ENCODE results near the gene EPX.

The EPX gene

DNA sequence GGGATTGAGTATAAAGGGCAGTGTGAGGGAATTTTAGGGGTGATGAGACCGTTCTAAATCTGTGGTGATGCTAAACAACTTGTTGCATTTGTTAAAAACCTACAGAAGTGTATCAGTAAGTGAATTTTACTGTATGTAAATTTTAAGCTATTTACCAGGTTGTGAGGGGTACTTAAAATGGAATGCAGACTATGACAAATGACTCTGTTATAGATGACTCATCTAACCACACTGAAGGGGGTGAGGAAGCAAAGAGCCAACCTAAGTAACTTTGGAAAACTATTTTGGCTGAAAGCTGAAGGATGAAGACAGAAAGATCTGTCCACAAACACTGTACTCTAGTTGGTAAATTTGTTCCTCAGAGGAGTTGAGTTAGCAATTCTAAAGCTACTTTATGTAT is 31.8 kb downstream of the EPX start:
- TF ChIP-seq ZFX (IDR thresholded peaks at IDR 0.05; ENCODE audit: borderline replicate concordance) = no peak
- TF ChIP-seq, protein P1, sequence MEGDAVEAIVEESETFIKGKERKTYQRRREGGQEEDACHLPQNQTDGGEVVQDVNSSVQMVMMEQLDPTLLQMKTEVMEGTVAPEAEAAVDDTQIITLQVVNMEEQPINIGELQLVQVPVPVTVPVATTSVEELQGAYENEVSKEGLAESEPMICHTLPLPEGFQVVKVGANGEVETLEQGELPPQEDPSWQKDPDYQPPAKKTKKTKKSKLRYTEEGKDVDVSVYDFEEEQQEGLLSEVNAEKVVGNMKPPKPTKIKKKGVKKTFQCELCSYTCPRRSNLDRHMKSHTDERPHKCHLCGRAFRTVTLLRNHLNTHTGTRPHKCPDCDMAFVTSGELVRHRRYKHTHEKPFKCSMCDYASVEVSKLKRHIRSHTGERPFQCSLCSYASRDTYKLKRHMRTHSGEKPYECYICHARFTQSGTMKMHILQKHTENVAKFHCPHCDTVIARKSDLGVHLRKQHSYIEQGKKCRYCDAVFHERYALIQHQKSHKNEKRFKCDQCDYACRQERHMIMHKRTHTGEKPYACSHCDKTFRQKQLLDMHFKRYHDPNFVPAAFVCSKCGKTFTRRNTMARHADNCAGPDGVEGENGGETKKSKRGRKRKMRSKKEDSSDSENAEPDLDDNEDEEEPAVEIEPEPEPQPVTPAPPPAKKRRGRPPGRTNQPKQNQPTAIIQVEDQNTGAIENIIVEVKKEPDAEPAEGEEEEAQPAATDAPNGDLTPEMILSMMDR (IDR thresholded peaks at IDR 0.05) = no peak
- H3K27ac ChIP-seq = no peak overlapping the region

- TF ChIP-seq, protein P1 (IDR thresholded peaks at IDR 0.05) = no peak
- H3K27ac ChIP-seq = no peak overlapping the region
These were observed 35.2 kb downstream of the EPX start for GRCh38 chr17:58227733-58228132.

DNA sequence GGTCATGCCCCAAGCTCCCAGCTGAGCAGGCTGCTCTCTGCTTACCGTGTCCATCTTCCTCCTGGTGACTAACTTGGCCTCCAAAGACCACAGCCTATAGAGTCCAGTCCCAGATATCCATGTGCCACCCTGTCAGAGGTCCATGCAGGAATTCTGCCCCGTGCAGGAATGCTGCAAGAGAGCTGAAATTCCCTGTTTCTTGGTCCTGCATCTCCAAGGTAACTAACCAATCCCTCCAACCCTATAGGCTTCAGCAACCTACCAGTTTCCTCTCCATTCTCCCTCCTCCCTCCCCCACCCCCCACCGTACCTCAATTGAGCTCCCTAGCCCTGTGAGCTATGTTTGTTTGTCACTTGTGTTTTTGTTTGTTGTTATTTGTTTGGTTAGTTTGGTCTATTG is 36.2 kb downstream of the EPX start:
- TF ChIP-seq ZFX (IDR thresholded peaks at IDR 0.05; ENCODE audit: borderline replicate concordance) = no peak
- TF ChIP-seq, protein P1 (IDR thresholded peaks at IDR 0.05) = no peak
- no peak overlapping the region for H3K27ac ChIP-seq

DNA sequence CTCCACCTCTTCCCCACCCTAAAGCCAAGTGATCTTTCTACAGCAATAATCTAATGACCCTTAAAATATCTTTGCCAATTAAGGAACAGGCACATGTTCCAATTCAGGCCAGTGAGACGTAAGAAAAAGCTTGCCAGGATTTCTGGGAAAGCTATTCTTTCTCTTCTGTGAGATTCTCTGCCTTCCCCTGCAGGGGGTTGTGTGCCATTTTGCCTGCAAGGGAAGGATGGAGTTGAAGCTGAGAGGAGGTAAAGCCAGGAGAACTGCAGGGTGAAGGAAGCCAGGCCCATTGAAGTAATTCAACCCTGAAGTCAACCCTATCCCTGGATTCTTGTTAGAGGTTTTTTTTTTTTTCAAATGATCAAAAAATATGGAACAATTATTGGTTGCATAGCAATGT is 36.9 kb downstream of the EPX start:
- TF ChIP-seq, protein P1 (IDR thresholded peaks at IDR 0.05) = no peak
- TF ChIP-seq ZFX (IDR thresholded peaks at IDR 0.05; ENCODE audit: borderline replicate concordance) = no peak
- no peak overlapping the region for H3K27ac ChIP-seq

GRCh38 chr17:58229881-58230280 is 37.4 kb downstream of the EPX start:
- TF ChIP-seq, protein P1 (IDR thresholded peaks at IDR 0.05) = no peak
- TF ChIP-seq ZFX (IDR thresholded peaks at IDR 0.05; ENCODE audit: borderline replicate concordance) = no peak
- H3K27ac ChIP-seq = no peak overlapping the region

DNA sequence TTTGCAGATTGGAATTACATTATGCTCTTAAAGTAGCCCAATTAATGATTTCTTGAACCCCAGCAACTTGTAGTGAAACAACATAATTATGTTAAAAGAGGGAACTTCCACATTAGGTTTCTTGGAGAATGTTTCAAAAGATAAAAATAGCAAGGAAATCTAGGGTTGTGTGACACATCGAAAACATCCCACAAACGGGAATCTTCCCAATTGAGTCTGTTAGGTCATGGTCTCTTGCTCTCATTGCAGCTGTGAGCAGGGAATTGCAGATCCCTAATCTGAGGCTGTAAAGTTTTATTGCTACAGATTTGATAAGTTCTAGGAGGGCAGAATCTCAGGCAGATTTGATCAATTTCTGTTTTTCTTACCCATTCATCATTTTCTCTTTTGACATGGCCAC is 39.1 kb downstream of the EPX start:
- TF ChIP-seq ZFX (IDR thresholded peaks at IDR 0.05; ENCODE audit: borderline replicate concordance) = no peak
- TF ChIP-seq, protein P1 (IDR thresholded peaks at IDR 0.05) = no peak

GRCh38 chr17:58232707-58233156 is 40.2 kb downstream of the EPX start:
- TF ChIP-seq ZFX (IDR thresholded peaks at IDR 0.05; ENCODE audit: borderline replicate concordance) = no peak
- TF ChIP-seq, protein P1 (IDR thresholded peaks at IDR 0.05) = no peak
- no peak overlapping the region for H3K27ac ChIP-seq

More for the DNA sequence above, 39.1 kb downstream of the EPX start:
- no peak overlapping the region for H3K27ac ChIP-seq
